ENCODE results near the gene SNCAIP.

GRCh38 chr5:122473941-122474340 lies 161.9 kb downstream of the SNCAIP start:
- TF ChIP-seq CTCF (conservative IDR thresholded peaks at IDR 0.05 in 1 of 2, IDR thresholded peaks at IDR 0.05 in 1 of 2; ENCODE audit: extremely low read depth in 1 of 2, insufficient read depth in 1 of 2, low read depth in 1 of 2, low read length in 2 of 2) (no peak), EZH2 (IDR thresholded peaks at IDR 0.05; ENCODE audit: borderline replicate concordance, low read length) (no peak)

All from mammary epithelial cell (primary cell).